Endothelial cell (in vitro differentiated cells): ENCODE data around the gene DIP2C. TPM values are rescaled to one million over a fixed set of nuclear protein-coding genes. Genes with fewer than 3 reads are reported as not detected.
"Not testable (repeated sequence)": the region's sequence is repeated elsewhere in the genome, so short reads cannot be mapped to it uniquely, and the experiment has no call there.

ENCODE experiments used
- DNase-seq: peaks from one replicate; pipeline ENCODE4 v3.0.0; 2021; ENCODE audit warnings: low spot score
- H3K27ac Mint-ChIP-seq: one replicate; pipeline ENCODE4 v1.8.0; 2021; ENCODE audit warnings: mixed read lengths, inconsistent platforms; ENCODE audit not compliant: unreplicated experiment
- H3K27me3 Mint-ChIP-seq: one replicate; pipeline ENCODE4 v1.8.0; 2021; ENCODE audit warnings: mild to moderate bottlenecking, moderate library complexity, mixed read lengths, inconsistent platforms; ENCODE audit not compliant: unreplicated experiment
- H3K36me3 Mint-ChIP-seq: one replicate; pipeline ENCODE4 v1.8.0; 2021; ENCODE audit warnings: mild to moderate bottlenecking, low read depth, mixed read lengths, inconsistent platforms; ENCODE audit not compliant: unreplicated experiment
- H3K4me1 Mint-ChIP-seq: one replicate; pipeline ENCODE4 v1.8.0; 2021; ENCODE audit warnings: mild to moderate bottlenecking, mixed read lengths, inconsistent platforms; ENCODE audit not compliant: unreplicated experiment
- H3K4me3 Mint-ChIP-seq: one replicate; pipeline ENCODE4 v1.8.0; 2021; ENCODE audit warnings: mild to moderate bottlenecking, mixed read lengths, inconsistent platforms; ENCODE audit not compliant: unreplicated experiment
- H3K9me3 Mint-ChIP-seq: one replicate; pipeline ENCODE4 v1.8.0; 2021; ENCODE audit warnings: mixed read lengths, inconsistent platforms; ENCODE audit not compliant: unreplicated experiment
- CTCF ChIP-seq: fragments of 200-600 bp; sonication (generic); IDR thresholded peaks from one replicate; pipeline ENCODE4 v1.5.0; 2021; ENCODE audit warnings: antibody characterized with exemption; ENCODE audit not compliant: unreplicated experiment
- total RNA-seq: library from RNA; stranded (reverse); fragmentation: NEBNext Ultra II Directional; extraction: Animal tissue kit (Norgen Biotek cat#: 25700); gene quantifications from one replicate; pipeline ENCODE4 v1.2.1, GENCODE V29; 2021; ENCODE audit not compliant: unreplicated experiment

The DIP2C gene
- total RNA-seq, 1 donor from 2014 or later, result 13.1 TPM

- DNase-seq, result no peak
- Mint-ChIP-seq H3K4me3 (no peak overlapping the region), H3K9me3 (no peaks in the 10 kb centered on the region), H3K36me3 (peaks cover 6% of the 10 kb centered on the region), H3K27me3 (peaks cover 2% of the 10 kb centered on the region), H3K27ac (no peak overlapping the region), H3K4me1 (peaks cover 12% of the 10 kb centered on the region)
- no peak for TF ChIP-seq CTCF
Observed at GRCh38 chr10:662223-662605, 27.3 kb downstream of the DIP2C start.

- TF ChIP-seq CTCF, result no peak
- Mint-ChIP-seq H3K36me3 (peaks cover 6% of the 10 kb centered on the region), H3K9me3 (no peaks in the 10 kb centered on the region), H3K27me3 (peaks cover 2% of the 10 kb centered on the region), H3K4me1 (peaks cover 12% of the 10 kb centered on the region), H3K4me3 (no peak overlapping the region), H3K27ac (no peak overlapping the region)
- DNase-seq, result no peak
Observed at GRCh38 chr10:661597-662222, 27.8 kb downstream of the DIP2C start.

- TF ChIP-seq CTCF, result no peak
- peaks cover 6% of the 10 kb centered on the region for H3K36me3 Mint-ChIP-seq
- peaks cover 2% of the 10 kb centered on the region for H3K27me3 Mint-ChIP-seq
- H3K27ac Mint-ChIP-seq, result no peak overlapping the region
- no peaks in the 10 kb centered on the region for H3K9me3 Mint-ChIP-seq
- peaks cover 12% of the 10 kb centered on the region for H3K4me1 Mint-ChIP-seq
- no peak for DNase-seq
- H3K4me3 Mint-ChIP-seq, result no peak overlapping the region
Observed at GRCh38 chr10:660970-661596, 28.4 kb downstream of the DIP2C start.

GRCh38 chr10:660413-660969, 29.0 kb downstream of the DIP2C start:
- TF ChIP-seq CTCF, result no peak
- Mint-ChIP-seq H3K27ac (no peak overlapping the region), H3K4me1 (peaks cover 12% of the 10 kb centered on the region), H3K4me3 (no peak overlapping the region), H3K36me3 (peaks cover 6% of the 10 kb centered on the region), H3K27me3 (peaks cover 2% of the 10 kb centered on the region), H3K9me3 (no peaks in the 10 kb centered on the region)
- DNase-seq, result no peak

GRCh38 chr10:659688-660141, 29.8 kb downstream of the DIP2C start:
- Mint-ChIP-seq H3K9me3 (no peaks in the 10 kb centered on the region), H3K36me3 (peaks cover 6% of the 10 kb centered on the region), H3K4me3 (no peak overlapping the region), H3K27ac (no peak overlapping the region), H3K27me3 (peaks cover 2% of the 10 kb centered on the region), H3K4me1 (peaks cover 12% of the 10 kb centered on the region)
- no peak for TF ChIP-seq CTCF
- DNase-seq, result no peak

GRCh38 chr10:657816-658350, 31.6 kb downstream of the DIP2C start:
- not testable (repeated sequence) for DNase-seq, H3K4me3 Mint-ChIP-seq, H3K9me3 Mint-ChIP-seq, H3K27ac Mint-ChIP-seq, H3K27me3 Mint-ChIP-seq, H3K36me3 Mint-ChIP-seq
- H3K4me1 Mint-ChIP-seq, result peaks cover 12% of the 10 kb centered on the region
